ENCODE data around the gene QSOX2. TPM values are rescaled to one million over a fixed set of nuclear protein-coding genes. Genes with fewer than 3 reads are reported as not detected.

QSOX2 gene
- total and polyA plus RNA-seq, 10 donors = 12.3 to 20.3 (median 16.9) TPM

DNA sequence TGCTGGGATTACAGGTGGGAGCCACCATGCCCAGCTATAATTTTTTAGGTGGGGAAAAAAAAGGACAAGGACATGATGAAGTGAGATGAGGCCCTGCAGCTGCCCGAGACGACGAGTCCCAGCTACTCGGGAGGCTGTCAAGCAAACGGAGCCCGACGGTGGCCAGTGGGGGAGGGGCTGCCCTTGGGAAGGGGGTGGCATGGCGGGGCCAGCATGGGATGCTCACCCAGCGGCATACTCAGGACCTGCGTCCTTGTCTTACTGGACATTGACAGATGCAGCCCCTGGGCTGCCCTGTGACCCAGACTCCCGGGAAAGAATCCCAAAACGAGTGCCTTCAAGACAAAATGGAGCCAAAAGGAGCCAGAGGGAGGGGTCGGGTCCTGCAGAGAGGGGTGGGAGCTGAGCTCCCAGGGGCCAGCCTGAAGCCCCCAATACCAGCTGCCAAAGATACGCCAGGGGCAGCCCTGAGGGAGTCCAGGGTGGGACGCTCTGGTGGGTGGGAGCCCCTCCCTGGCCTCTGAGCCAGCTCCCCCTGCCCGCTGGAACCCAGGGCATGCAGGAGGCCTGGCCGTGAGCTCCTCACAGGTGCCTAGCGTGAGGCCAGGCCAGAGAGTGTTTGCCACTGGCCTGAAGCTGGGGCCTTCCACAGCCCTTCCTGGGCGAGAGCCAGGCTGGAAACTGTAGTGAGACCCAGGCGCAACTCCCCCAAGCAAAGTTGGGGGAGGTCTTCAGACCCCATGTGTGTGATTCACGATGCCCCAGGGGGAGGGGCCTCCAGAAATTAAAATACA is 42.5 kb upstream of the QSOX2 start:
- Histone ChIP-seq H3K27me3 (replicated peaks in 1 of 7) (peaks cover 0 to 50% (median 24%) of the 10 kb centered on the region in 7 donors), H3K27ac (no peak overlapping the region), H3K9me3 (no peaks in the 10 kb centered on the region), H3K36me3 (no peaks in the 10 kb centered on the region), H3K4me1 (peaks cover 5 to 9% (median 8%) of the 10 kb centered on the region in 6 donors), H3K4me3 (no peak overlapping the region)
- intact Hi-C loops (cut with DNase I; ENCODE audit: low total_unique reads) = no loop called here
- TF ChIP-seq, protein P1, sequence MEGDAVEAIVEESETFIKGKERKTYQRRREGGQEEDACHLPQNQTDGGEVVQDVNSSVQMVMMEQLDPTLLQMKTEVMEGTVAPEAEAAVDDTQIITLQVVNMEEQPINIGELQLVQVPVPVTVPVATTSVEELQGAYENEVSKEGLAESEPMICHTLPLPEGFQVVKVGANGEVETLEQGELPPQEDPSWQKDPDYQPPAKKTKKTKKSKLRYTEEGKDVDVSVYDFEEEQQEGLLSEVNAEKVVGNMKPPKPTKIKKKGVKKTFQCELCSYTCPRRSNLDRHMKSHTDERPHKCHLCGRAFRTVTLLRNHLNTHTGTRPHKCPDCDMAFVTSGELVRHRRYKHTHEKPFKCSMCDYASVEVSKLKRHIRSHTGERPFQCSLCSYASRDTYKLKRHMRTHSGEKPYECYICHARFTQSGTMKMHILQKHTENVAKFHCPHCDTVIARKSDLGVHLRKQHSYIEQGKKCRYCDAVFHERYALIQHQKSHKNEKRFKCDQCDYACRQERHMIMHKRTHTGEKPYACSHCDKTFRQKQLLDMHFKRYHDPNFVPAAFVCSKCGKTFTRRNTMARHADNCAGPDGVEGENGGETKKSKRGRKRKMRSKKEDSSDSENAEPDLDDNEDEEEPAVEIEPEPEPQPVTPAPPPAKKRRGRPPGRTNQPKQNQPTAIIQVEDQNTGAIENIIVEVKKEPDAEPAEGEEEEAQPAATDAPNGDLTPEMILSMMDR (IDR thresholded peaks at IDR 0.05 in 8 of 11, conservative IDR thresholded peaks at IDR 0.05 in 3 of 11) = no peak
- TF ChIP-seq POLR2A (IDR thresholded peaks at IDR 0.05) = no peak
- TF ChIP-seq POLR2AphosphoS5 (IDR thresholded peaks at IDR 0.05) = no peak
- 62 to 76% (median 63%) methylated on average over 20 to 21 of the region's 21 CpGs for whole genome bisulfite sequencing, 5 donors
- no peak for DNase-seq

DNA sequence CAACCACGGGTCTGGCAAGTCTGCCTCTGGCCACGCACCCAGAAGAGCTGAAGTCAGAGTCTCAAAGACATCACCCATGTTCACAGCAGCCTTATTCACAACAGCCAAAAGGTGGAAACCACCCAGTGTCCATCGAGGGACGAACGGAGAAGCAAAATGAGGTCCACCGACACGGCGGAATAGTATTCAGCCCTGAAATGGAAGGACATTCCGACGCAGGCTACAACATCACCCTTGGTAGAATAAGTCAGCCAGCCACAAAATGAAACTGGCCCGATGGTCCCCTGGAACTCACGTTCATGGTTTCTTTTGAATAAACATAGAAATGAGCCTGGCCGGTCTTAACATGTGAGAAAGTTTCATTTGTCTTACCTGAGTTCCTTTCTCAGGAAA is 41.4 kb upstream of the QSOX2 start:
- Histone ChIP-seq H3K36me3 (no peaks in the 10 kb centered on the region), H3K4me1 (peaks cover 9 to 20% (median 15%) of the 10 kb centered on the region in 6 donors), H3K9me3 (no peaks in the 10 kb centered on the region), H3K27ac (no peak overlapping the region), H3K4me3 (no peak overlapping the region), H3K27me3 (replicated peaks in 1 of 7) (peaks cover 0 to 60% (median 24%) of the 10 kb centered on the region in 7 donors)
- no peak for DNase-seq
- TF ChIP-seq, protein P1 (IDR thresholded peaks at IDR 0.05 in 8 of 11, conservative IDR thresholded peaks at IDR 0.05 in 3 of 11) = no peak
- no peak for TF ChIP-seq POLR2AphosphoS5 (IDR thresholded peaks at IDR 0.05)
- TF ChIP-seq POLR2A (IDR thresholded peaks at IDR 0.05) = no peak
- WGBS, 5 donors = 82 to 92% (median 91%) methylated on average over 13 of the region's 13 CpGs
- intact Hi-C loops (cut with DNase I; ENCODE audit: low total_unique reads) = no loop called here

DNA sequence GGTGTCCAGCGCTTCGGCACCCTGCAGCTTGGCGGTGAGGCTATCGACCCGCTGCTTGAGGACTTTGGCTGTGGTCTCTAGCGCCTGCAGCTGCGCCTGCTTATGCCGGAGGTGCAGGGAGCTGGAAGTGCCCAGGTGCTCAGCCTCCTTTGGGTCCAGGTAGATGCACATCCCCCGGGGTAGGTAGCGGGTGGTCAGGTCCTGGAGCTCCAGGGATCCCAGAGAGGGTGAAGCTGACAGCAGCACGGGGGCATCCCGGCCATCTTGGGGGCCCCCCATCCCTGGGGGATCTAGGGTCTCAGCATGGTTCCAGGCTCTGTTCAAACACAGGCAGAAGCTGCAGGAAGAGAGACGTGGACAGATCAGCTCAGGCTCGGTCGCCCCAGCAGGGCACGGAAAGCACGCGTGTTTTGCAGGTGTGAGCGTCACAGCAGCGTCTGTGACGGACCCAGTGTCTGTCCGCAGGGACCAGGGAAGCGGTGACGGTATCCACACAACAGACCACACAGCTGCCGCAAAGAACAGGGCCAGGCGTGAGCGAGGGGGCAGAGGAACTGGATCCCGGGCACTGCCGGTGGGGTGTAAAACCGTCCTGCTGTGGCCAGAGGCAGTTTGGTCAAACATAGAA is 40.9 kb upstream of the QSOX2 start:
- no peak for DNase-seq
- 86 to 89% (median 86%) methylated on average over 21 to 30 of the region's 30 CpGs for WGBS, 5 donors

More for the DNA sequence above, 40.9 kb upstream of the QSOX2 start:
- Histone ChIP-seq H3K9me3 (no peaks in the 10 kb centered on the region), H3K4me3 (no peak overlapping the region), H3K36me3 (no peaks in the 10 kb centered on the region), H3K27me3 (replicated peaks in 1 of 7) (peaks cover 0 to 65% (median 24%) of the 10 kb centered on the region in 7 donors), H3K27ac (no peak overlapping the region), H3K4me1 (peaks cover 9 to 22% (median 15%) of the 10 kb centered on the region in 6 donors)
- intact Hi-C loops (cut with DNase I; ENCODE audit: low total_unique reads) = no loop called here
- TF ChIP-seq, protein P1 (IDR thresholded peaks at IDR 0.05 in 8 of 11, conservative IDR thresholded peaks at IDR 0.05 in 3 of 11) = no peak
- TF ChIP-seq POLR2A (IDR thresholded peaks at IDR 0.05) (no peak), POLR2AphosphoS5 (IDR thresholded peaks at IDR 0.05) (no peak)
